HepG2 (cell line): ENCODE measurements around the gene CHP1. TPM values are rescaled to one million over a fixed set of nuclear protein-coding genes. Genes with fewer than 3 reads are reported as not detected.

Experiments
- ATAC-seq: fragments of 200-7000 bp; cut with Tn5 transposase; 3 replicates; pipeline ENCODE4 v1.9.1; 2020; ENCODE audit warnings: mild to moderate bottlenecking, moderate library complexity
- BruUV-seq: library from RNA; stranded (reverse); fragments of 400-500 nt; replicated peaks from 2 replicates; lab custom pipeline; 2021; lab: Mats Ljungman, UMichigan
- CTCF ChIA-PET: fragments of 300-600 bp; formaldehyde crosslinking; extraction: SDS; loops from one replicate; lab custom pipeline; 2021; ENCODE audit warnings: low total read pairs, inconsistent platforms, low intra/inter-chr PET ratio; lab: Yijun Ruan, JAX
- POLR2A ChIA-PET: fragments of 350-600 bp; sonication (Branson Sonifier 250); formaldehyde crosslinking; loops from one replicate; lab custom pipeline; 2020; ENCODE audit warnings: antibody characterized with exemption, inconsistent platforms; lab: Yijun Ruan, JAX
- DNase-seq: peaks from one replicate; pipeline ENCODE4 v3.0.0-alpha.2; 2015; ENCODE audit warnings: low spot score
- FAIRE-seq: peaks from 3 replicates; lab custom pipeline; 2011; peaks lifted over from hg19 to GRCh38; lab: Jason Lieb, UNC
- H2AFZ ChIP-seq: one replicate; pipeline ENCODE4 v1.6.1; 2011; ENCODE audit warnings: low read length, inconsistent platforms
- H3K27ac ChIP-seq: fragments of 300-600 bp; 3 replicates; pipeline ENCODE4 v1.8.0; 2011; ENCODE audit warnings: mixed run types, mild to moderate bottlenecking, mixed read lengths, low read length, inconsistent platforms; ENCODE audit not compliant: insufficient read depth; ENCODE audit errors: extremely low read length
- H3K27me3 ChIP-seq, 2 experiments: fragments of 200-600 bp in 1 of 2; 2 replicates in 1 of 2; 3 replicates in 1 of 2; pipeline versions ENCODE4 v1.6.0 to v1.8.0; 2011; ENCODE audit warnings: low read length in 2 of 2, mild to moderate bottlenecking in 2 of 2, moderate library complexity in 2 of 2, inconsistent platforms in 1 of 2; ENCODE audit not compliant: insufficient read depth in 2 of 2, control insufficient read depth in 1 of 2
- H3K36me3 ChIP-seq, 2 experiments: fragments of 200-600 bp in 1 of 2; replicated peaks in 1 of 2; 2 replicates in 1 of 2; 3 replicates in 1 of 2; pipeline versions ENCODE4 v1.5.1 to v1.8.0; 2011; ENCODE audit warnings: low read length in 2 of 2, inconsistent platforms in 1 of 2; ENCODE audit not compliant: insufficient read depth in 2 of 2, control insufficient read depth in 1 of 2
- H3K4me1 ChIP-seq: 2 replicates; pipeline ENCODE4 v1.5.1; 2012; ENCODE audit warnings: low read length, inconsistent platforms; ENCODE audit not compliant: insufficient read depth
- H3K4me2 ChIP-seq: 2 replicates; pipeline ENCODE4 v1.6.0; 2011; ENCODE audit warnings: low read depth, low read length, inconsistent platforms
- H3K4me3 ChIP-seq, 3 experiments: fragments of 200-600 bp in 1 of 3; sonication (generic), shearing (Covaris generic) in 1 of 3; replicated peaks in 1 of 3; 2 replicates each; pipeline ENCODE4 v1.5.1; 2011 to 2016; ENCODE audit warnings: low read length in 3 of 3, inconsistent platforms in 2 of 3, low read depth in 2 of 3, mild to moderate bottlenecking in 2 of 3, control low read depth in 1 of 3, mixed read lengths in 1 of 3; ENCODE audit not compliant: insufficient read depth in 1 of 3
- H3K79me2 ChIP-seq: one replicate; pipeline ENCODE4 v1.6.1; 2011; ENCODE audit warnings: low read length, inconsistent platforms; ENCODE audit not compliant: insufficient read depth
- H3K9ac ChIP-seq: 2 replicates; pipeline ENCODE4 v1.6.0; 2011; ENCODE audit warnings: mild to moderate bottlenecking, low read depth, low read length, inconsistent platforms; ENCODE audit not compliant: insufficient read depth
- H3K9me3 ChIP-seq: 2 replicates; pipeline ENCODE4 v1.5.1; 2012; ENCODE audit warnings: mild to moderate bottlenecking, low read length
- H4K20me1 ChIP-seq: 2 replicates; pipeline ENCODE4 v1.6.0; 2011; ENCODE audit warnings: inconsistent platforms, mild to moderate bottlenecking, low read length, moderate library complexity; ENCODE audit not compliant: insufficient read depth
- BRF2 ChIP-seq: sonication (generic); formaldehyde crosslinking; IDR thresholded peaks from 2 replicates; pipeline ENCODE4 v1.8.1; 2022; ENCODE audit warnings: mild to moderate bottlenecking, missing genetic modification reagents
- DR1 ChIP-seq: sonication (generic); formaldehyde crosslinking; IDR thresholded peaks from 2 replicates; pipeline ENCODE4 v1.8.0; 2021; ENCODE audit warnings: mild to moderate bottlenecking, missing genetic modification reagents, inconsistent platforms
- KLF6 ChIP-seq: IDR thresholded peaks from 2 replicates; pipeline ENCODE4 v1.8.0; 2016; ENCODE audit warnings: missing biosample characterization, missing genetic modification reagents
- PHF5A ChIP-seq: IDR thresholded peaks from one replicate; pipeline ENCODE4 v1.6.1; 2018; ENCODE audit warnings: low read depth, missing genetic modification reagents; ENCODE audit not compliant: unreplicated experiment
- PITX1 ChIP-seq: sonication (generic); formaldehyde crosslinking; IDR thresholded peaks from 2 replicates; pipeline ENCODE4 v1.5.1; 2020; ENCODE audit warnings: mild to moderate bottlenecking, missing genetic modification reagents
- PTBP1 ChIP-seq: fragments of 200-400 bp; formaldehyde crosslinking; IDR thresholded peaks from 2 replicates; pipeline ENCODE4 v1.6.1; 2018; ENCODE audit warnings: low read length, low read depth; ENCODE audit not compliant: poor library complexity, severe bottlenecking
- RBM22 ChIP-seq: fragments of 200-400 bp; formaldehyde crosslinking; optimal IDR thresholded peaks from 2 replicates; pipeline ENCODE3; 2017; ENCODE audit warnings: mild to moderate bottlenecking, low read length, moderate library complexity
- SAFB2 ChIP-seq: sonication (generic); formaldehyde crosslinking; IDR thresholded peaks from 2 replicates; pipeline ENCODE4 v1.5.1; 2020; ENCODE audit warnings: missing genetic modification reagents, low read depth, mild to moderate bottlenecking, borderline replicate concordance
- SALL1 ChIP-seq: sonication (generic); formaldehyde crosslinking; IDR thresholded peaks from 2 replicates; pipeline ENCODE4 v1.8.0; 2022; ENCODE audit warnings: mild to moderate bottlenecking, missing genetic modification reagents
- SPEN ChIP-seq: sonication (generic); formaldehyde crosslinking; IDR thresholded peaks from 2 replicates; pipeline ENCODE4 v1.5.1; 2020; ENCODE audit warnings: low read depth, mild to moderate bottlenecking, missing genetic modification reagents
- ZBTB44 ChIP-seq: sonication (generic); formaldehyde crosslinking; IDR thresholded peaks from 2 replicates; pipeline ENCODE4 v1.4.0; 2020; ENCODE audit warnings: missing genetic modification reagents
- ZNF350 ChIP-seq: sonication (generic); formaldehyde crosslinking; IDR thresholded peaks from 2 replicates; pipeline ENCODE4 v1.4.0; 2020; ENCODE audit warnings: mild to moderate bottlenecking, low read depth, missing genetic modification reagents, borderline replicate concordance
- ZNF577 ChIP-seq: sonication (generic); formaldehyde crosslinking; IDR thresholded peaks from 2 replicates; pipeline ENCODE4 v1.4.0; 2020; ENCODE audit warnings: mild to moderate bottlenecking, low read depth, missing genetic modification reagents, borderline replicate concordance
- WGBS: methylation state at CpG from one replicate; pipeline ENCODE4 v1.1.6; 2017; ENCODE audit warnings: low lambda C conversion rate; 5-methylcytosine and 5-hydroxymethylcytosine counted together
- in situ Hi-C: cut with HindIII; loops from 2 replicates; pipeline ENCODE4 v1.10.0; 2017; ENCODE audit warnings: low pct_unique_long_range_greater_than_20kb; ENCODE audit not compliant: extremely low pct_ligation_motif_present
- intact Hi-C: fragments of 100-400 bp; cut with micrococcal nuclease; formaldehyde crosslinking; loops from one replicate; pipeline ENCODE4 v1.10.0; 2022; ENCODE audit not compliant: unreplicated experiment
- polyA plus RNA-seq, 8 experiments: library from polyadenylated mRNA; depleted of rRNA in 3 of 8; stranded (reverse) in 7 of 8; unstranded in 1 of 8; fragments of >200 nt; fragmentation: Illumina TruSeq in 4 of 8; extraction: Trizol in 4 of 8; gene quantifications; 2 replicates each; pipeline versions ENCODE4 v1.2.1 to v1.2.3, GENCODE V29; 2011 to 2016; ENCODE audit warnings: low read depth in 4 of 8, missing spikeins in 1 of 8, mixed read lengths in 1 of 8; ENCODE audit not compliant: insufficient read depth in 1 of 8
- total RNA-seq, 5 experiments: library from RNA; depleted of rRNA; stranded (reverse); fragments of >200 nt; fragmentation: Illumina TruSeq; extraction: Trizol; gene quantifications; 2 replicates each; pipeline ENCODE4 v1.2.3, GENCODE V29; 2016; ENCODE audit warnings: low read depth in 1 of 5
- TF ChIP-seq, protein P1 (sequence below): sonication (generic); formaldehyde crosslinking; IDR thresholded peaks from 2 replicates; pipeline ENCODE4 v1.4.0; 2020; ENCODE audit warnings: missing genetic modification reagents, borderline replicate concordance

The CHP1 gene
- total and polyA plus RNA-seq, 2 of the 13 experiments (the other 11 are each of a cell fraction or from before 2014, with no cell fraction given) = 49.6 to 76.4 TPM

DNA sequence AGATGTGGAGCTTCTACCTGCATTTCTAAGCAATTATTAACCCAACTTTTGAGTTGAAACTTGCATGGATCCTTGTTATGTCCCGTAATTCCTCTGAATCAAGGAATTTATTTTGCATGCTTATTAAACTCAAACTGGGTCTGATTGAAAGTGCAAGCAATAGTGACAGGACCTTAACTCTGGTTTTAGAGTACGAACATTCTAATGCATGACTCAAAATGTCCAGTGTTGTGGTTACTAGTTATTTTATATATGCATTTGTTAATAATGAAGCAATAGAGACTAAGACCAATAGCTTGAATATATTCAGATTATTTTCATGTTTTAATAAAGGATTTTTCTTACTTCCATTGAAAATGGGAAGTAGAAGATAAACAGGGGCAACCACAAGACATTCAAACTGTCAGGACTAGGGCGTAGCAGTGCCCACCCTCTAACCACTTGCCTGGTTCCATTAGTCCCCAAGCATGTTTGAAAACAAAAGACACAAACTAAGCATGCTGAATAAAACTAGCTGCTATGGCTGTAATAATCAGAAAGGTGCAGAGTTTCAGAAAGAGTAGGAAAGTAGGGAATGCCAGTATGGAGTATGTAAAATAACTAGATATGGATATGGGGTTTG, 73.2 kb downstream of the CHP1 start:
- Histone ChIP-seq H2AFZ (no peak overlapping the region), H4K20me1 (no peaks in the 10 kb centered on the region), H3K4me2 (no peak overlapping the region), H3K9ac (no peak overlapping the region), H3K4me3 (no peak overlapping the region), H3K36me3 (0 out of 5 replicates have a peak, but pooled peaks cover 0 to 5% of the 10 kb centered on the region in 2 experiments), H3K27ac (no peak overlapping the region), H3K27me3 (no peaks in the 10 kb centered on the region), H3K79me2 (no peaks in the 10 kb centered on the region), H3K9me3 (no peaks in the 10 kb centered on the region), H3K4me1 (no peaks in the 10 kb centered on the region)
- no peak for TF ChIP-seq KLF6 (CRISPR knock-in tag)
- TF ChIP-seq, protein P1, sequence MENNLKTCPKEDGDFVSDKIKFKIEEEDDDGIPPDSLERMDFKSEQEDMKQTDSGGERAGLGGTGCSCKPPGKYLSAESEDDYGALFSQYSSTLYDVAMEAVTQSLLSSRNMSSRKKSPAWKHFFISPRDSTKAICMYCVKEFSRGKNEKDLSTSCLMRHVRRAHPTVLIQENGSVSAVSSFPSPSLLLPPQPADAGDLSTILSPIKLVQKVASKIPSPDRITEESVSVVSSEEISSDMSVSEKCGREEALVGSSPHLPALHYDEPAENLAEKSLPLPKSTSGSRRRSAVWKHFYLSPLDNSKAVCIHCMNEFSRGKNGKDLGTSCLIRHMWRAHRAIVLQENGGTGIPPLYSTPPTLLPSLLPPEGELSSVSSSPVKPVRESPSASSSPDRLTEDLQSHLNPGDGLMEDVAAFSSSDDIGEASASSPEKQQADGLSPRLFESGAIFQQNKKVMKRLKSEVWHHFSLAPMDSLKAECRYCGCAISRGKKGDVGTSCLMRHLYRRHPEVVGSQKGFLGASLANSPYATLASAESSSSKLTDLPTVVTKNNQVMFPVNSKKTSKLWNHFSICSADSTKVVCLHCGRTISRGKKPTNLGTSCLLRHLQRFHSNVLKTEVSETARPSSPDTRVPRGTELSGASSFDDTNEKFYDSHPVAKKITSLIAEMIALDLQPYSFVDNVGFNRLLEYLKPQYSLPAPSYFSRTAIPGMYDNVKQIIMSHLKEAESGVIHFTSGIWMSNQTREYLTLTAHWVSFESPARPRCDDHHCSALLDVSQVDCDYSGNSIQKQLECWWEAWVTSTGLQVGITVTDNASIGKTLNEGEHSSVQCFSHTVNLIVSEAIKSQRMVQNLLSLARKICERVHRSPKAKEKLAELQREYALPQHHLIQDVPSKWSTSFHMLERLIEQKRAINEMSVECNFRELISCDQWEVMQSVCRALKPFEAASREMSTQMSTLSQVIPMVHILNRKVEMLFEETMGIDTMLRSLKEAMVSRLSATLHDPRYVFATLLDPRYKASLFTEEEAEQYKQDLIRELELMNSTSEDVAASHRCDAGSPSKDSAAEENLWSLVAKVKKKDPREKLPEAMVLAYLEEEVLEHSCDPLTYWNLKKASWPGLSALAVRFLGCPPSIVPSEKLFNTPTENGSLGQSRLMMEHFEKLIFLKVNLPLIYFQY (CRISPR knock-in tag) = no peak
- no peak for TF ChIP-seq ZBTB44 (CRISPR knock-in tag)
- no peak for TF ChIP-seq BRF2 (CRISPR knock-in tag)
- TF ChIP-seq SPEN (CRISPR knock-in tag) = no peak
- TF ChIP-seq PTBP1 = no peak
- no peak for TF ChIP-seq ZNF350 (CRISPR knock-in tag)
- TF ChIP-seq SALL1 (CRISPR knock-in tag) = no peak
- no peak for TF ChIP-seq PHF5A (CRISPR knock-in tag)
- no peak for TF ChIP-seq PITX1 (CRISPR knock-in tag)
- no peak for TF ChIP-seq ZNF577 (CRISPR knock-in tag)
- no peak for TF ChIP-seq DR1 (CRISPR knock-in tag)
- no peak for TF ChIP-seq SAFB2
- no peak for TF ChIP-seq RBM22
- 96% methylated on average over 3 of the region's 3 CpGs for WGBS
- FAIRE-seq = no peak
- POLR2A ChIA-PET = no interaction called here
- no peak for ATAC-seq
- intact Hi-C loops = no loop called here
- no peak for DNase-seq
- CTCF ChIA-PET = no interaction called here
- in situ Hi-C loops = no loop called here
- BruUV-seq = TSS peak; percentile 18
